Skeletal muscle tissue (tissue), 4 donors: ENCODE results near the gene KRTAP10-5. TPM values are rescaled to one million over a fixed set of nuclear protein-coding genes. Genes with fewer than 3 reads are reported as not detected.
"Not testable (repeated sequence)": the region's sequence is repeated elsewhere in the genome, so short reads cannot be mapped to it uniquely, and the experiment has no call there.

Source experiments
- H3K27ac ChIP-seq: one replicate; pipeline ENCODE4 v1.7.0; 2013; ENCODE audit warnings: mild to moderate bottlenecking, low read depth, low read length, inconsistent platforms
- H3K27me3 ChIP-seq, 3 donors: one replicate each; pipeline ENCODE4 v1.7.0; 2013; ENCODE audit warnings: low read length in 3 of 3; ENCODE audit not compliant: control insufficient read depth in 3 of 3, insufficient read depth in 3 of 3
- H3K36me3 ChIP-seq, 3 donors: one replicate each; pipeline ENCODE4 v1.7.0; 2013; ENCODE audit warnings: low read length in 3 of 3; ENCODE audit not compliant: control insufficient read depth in 3 of 3, insufficient read depth in 3 of 3
- H3K4me1 ChIP-seq, 3 donors: one replicate each; pipeline ENCODE4 v1.7.0; 2013; ENCODE audit warnings: low read length in 3 of 3, mild to moderate bottlenecking in 3 of 3; ENCODE audit not compliant: control insufficient read depth in 3 of 3, insufficient read depth in 3 of 3
- H3K4me3 ChIP-seq, 3 donors: one replicate each; pipeline ENCODE4 v1.7.0; 2013; ENCODE audit warnings: low read length in 3 of 3
- H3K9ac ChIP-seq, 3 donors: one replicate each; pipeline ENCODE4 v1.7.0; 2013; ENCODE audit warnings: low read length in 3 of 3, mild to moderate bottlenecking in 3 of 3, moderate library complexity in 2 of 3, low read depth in 1 of 3
- H3K9me3 ChIP-seq, 3 donors: one replicate each; pipeline ENCODE4 v1.7.0; 2013; ENCODE audit warnings: low read length in 3 of 3; ENCODE audit not compliant: control insufficient read depth in 3 of 3
- total RNA-seq: library from RNA; depleted of rRNA; stranded (reverse); fragments of >200 nt; gene quantifications from one replicate; pipeline ENCODE4 v1.2.3, GENCODE V29; 2014
- donor health status: Osteomylitis.

The KRTAP10-5 gene
- total RNA-seq, 1 donor from 2014 or later: not detected

DNA sequence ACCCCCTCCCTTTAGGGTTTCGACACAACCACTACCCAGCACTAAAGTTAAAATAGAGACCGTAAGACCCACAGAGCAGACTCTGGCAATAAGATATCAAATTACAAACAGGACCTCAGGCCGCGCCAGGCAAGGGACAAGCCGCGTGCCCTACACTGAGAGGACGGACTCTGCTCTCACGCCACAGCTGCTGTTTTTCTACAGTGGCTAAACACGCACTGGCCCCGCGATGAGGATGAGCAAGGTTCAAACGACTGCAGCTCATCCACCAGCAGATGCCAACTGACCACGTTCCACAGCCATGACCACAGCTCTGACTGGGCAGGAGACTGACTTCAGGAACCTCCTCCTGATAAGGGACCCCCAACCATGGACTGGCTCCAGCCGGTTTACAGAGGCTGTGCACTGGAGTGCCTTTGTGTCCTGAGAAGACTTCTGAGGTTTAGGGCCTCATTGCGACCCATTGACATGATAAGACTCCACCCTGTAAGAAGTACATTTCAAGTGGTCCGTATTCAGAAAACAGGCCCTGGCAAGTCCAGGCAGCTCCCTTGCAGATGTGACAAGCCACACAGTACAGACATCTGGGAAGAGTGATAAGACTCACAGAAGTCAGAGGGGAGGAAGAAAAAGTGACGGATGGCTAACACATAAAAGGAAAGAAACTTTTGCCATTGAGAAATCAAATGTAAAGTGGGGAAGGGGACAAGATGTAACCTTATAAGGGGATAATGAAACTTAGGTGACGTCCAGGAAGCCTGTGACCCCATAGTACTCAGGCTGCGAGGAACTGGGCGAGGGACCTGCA lies 13.4 kb upstream of the KRTAP10-5 start:
- Histone ChIP-seq H3K4me1 (peaks cover 3 to 14% (median 6%) of the 10 kb centered on the region in 3 donors), H3K27ac (no peak overlapping the region), H3K9me3 (peaks cover 0 to 2% (median 0%) of the 10 kb centered on the region in 3 donors), H3K27me3 (peaks cover 35 to 62% (median 48%) of the 10 kb centered on the region in 3 donors), H3K36me3 (no peaks in the 10 kb centered on the region), H3K9ac (no peak overlapping the region), H3K4me3 (no peak overlapping the region)

DNA sequence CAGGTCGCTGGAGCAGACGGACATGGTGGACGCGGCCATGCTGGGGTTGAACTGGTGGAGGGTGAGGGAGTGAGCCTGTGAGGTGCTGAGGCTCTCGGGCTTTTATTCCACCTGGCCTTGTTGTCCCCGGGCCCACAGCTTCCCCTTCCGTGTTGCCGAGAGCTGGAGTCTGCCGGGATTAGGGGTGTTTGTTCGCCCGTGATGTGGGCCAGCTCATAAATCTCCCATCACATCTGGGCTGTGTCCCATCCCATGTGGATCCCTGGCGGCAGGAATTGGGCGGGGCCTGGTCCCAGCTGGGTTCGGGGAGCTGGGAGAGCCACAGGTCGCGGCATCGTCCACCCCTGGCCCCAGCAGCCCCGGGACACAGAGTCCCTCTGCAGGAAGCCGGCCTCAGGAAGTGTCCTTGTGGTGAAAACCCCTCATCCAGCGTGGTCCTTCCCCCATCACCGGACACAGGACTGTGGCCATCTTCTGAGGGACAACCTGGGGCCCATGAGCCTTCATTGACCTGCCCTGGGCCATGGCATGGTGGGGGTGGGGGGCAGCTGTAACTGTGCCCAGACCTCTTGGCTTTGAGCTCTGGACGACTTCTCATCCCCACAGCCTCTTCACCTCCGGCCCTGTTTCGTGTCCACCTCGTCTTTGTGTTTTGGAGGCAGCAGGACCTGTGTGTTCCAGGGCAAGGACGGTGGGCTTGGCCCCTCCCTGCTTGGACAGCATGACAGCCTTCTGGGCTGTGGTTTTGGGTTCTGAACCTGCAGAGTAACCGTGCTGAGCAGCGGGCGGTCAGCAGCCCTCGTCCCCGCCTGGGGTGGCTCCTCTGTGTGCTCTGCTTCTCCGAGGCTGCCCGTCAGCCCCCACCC lies 12.3 kb upstream of the KRTAP10-5 start, which contains the start of gene KRTAP10-6:
Gene KRTAP10-6 (minus strand): TSS at position 60 of the 866 bp plus-strand sequence. CDS start 21 bp downstream, at position 39.
- Histone ChIP-seq H3K36me3 (no peaks in the 10 kb centered on the region), H3K4me1 (peaks cover 3 to 14% (median 6%) of the 10 kb centered on the region in 3 donors), H3K9ac (peak within 1 kb of the TSS in 1 of 3 donors; percentile 8), H3K9me3 (peaks cover 0 to 2% (median 0%) of the 10 kb centered on the region in 3 donors), H3K27me3 (peaks cover 31 to 62% (median 38%) of the 10 kb centered on the region in 3 donors), H3K27ac (no peak within 1 kb of the TSS), H3K4me3 (peak within 1 kb of the TSS in 1 of 3 donors; percentile 13)

DNA sequence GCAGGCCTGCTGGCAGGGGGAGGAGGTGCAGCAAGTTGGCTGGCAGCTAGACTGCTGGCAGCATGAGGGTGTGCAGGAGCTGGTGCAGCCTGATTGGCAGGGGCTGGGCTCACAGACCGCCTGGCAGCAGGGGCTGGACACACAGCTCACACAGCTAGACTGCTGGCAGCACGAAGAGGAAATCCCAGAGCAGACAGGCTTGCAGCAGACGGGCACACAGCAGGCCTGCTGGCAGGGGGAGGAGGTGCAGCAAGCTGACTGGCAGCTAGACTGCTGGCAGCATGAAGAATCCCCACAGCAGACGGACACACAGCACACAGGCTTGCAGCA lies 11.4 kb upstream of the KRTAP10-5 start:
- H3K9ac ChIP-seq, H3K4me3 ChIP-seq, H3K36me3 ChIP-seq, H3K9me3 ChIP-seq, H3K27ac ChIP-seq: not testable (repeated sequence)
- Histone ChIP-seq H3K4me1 (peaks cover 3 to 14% (median 6%) of the 10 kb centered on the region in 3 donors), H3K27me3 (peaks cover 28 to 61% (median 38%) of the 10 kb centered on the region in 3 donors)

DNA sequence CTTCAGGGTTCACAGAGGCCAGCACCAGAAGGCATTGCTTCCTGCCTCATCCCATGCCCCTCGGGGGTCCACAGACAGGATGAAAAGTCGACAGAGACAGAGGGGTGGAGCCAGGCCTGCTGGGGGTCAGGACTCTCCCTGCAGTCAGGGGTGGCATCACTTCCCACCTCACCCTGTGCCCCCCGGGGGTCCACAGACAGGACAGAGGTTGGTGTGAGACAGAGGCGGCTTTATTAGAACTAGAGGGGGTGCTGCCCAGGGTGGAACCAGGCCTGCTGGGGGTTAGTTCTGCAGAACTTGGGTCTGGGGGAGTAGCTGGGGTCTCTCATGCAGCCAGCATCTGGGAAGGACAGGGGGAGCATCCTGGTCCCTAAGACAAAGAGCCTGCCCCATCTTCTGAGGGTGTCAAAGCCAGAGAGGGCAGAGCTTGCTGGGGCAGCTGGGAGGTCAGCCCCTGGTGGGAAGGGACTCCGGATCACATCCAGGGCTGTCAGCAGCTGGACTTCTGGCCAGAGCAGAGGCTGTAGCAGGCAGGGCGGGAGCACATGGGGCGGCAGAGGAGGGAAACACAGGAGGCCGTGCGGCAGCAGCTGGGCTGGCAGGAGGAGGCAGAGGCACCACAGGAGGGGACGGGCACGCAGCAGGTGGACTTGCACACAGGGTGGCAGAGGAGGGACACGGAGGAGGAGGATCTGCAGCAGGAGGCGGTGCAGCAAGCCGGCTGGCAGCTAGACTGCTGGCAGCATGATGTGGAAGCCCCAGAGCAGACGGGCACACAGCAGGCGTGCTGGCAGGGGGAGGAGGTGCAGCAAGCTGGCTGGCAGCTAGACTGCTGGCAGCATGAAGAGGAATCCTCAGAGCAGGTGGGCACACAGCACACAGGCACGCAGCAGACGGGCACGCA lies 10.7 kb upstream of the KRTAP10-5 start:
- H3K27me3 ChIP-seq: peaks cover 28 to 56% (median 38%) of the 10 kb centered on the region in 3 donors

DNA sequence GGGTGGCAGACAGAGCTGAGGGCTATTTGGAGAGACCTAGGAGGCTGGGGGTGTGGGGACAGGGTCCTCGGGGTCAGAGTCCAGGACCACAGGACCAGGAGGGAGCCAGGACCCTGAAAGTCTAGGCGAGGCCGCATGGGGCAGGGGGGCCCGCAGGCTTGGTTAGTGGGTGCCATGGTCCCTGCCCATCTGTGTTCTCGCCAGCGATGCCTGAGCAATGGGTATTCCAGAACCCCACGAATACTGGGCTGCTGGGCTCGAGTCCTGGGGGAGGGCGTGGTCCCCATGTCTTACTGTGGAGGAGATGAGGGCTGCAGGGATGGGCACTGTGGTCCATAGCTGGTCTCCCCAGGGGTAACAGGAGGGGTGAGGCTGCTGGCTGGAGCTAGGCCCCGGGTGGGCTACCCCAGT lies 9.9 kb upstream of the KRTAP10-5 start:
- Histone ChIP-seq H3K27me3 (peaks cover 32 to 56% (median 42%) of the 10 kb centered on the region in 3 donors), H3K9me3 (peaks cover 0 to 10% (median 2%) of the 10 kb centered on the region in 3 donors), H3K4me3 (no peak overlapping the region), H3K4me1 (peaks cover 3 to 14% (median 6%) of the 10 kb centered on the region in 3 donors), H3K36me3 (no peaks in the 10 kb centered on the region), H3K9ac (no peak overlapping the region), H3K27ac (no peak overlapping the region)

More for the DNA sequence above, 10.7 kb upstream of the KRTAP10-5 start:
- H3K27ac ChIP-seq, H3K9ac ChIP-seq, H3K4me3 ChIP-seq, H3K9me3 ChIP-seq, H3K36me3 ChIP-seq: not testable (repeated sequence)
- H3K4me1 ChIP-seq: peaks cover 3 to 14% (median 6%) of the 10 kb centered on the region in 3 donors

DNA sequence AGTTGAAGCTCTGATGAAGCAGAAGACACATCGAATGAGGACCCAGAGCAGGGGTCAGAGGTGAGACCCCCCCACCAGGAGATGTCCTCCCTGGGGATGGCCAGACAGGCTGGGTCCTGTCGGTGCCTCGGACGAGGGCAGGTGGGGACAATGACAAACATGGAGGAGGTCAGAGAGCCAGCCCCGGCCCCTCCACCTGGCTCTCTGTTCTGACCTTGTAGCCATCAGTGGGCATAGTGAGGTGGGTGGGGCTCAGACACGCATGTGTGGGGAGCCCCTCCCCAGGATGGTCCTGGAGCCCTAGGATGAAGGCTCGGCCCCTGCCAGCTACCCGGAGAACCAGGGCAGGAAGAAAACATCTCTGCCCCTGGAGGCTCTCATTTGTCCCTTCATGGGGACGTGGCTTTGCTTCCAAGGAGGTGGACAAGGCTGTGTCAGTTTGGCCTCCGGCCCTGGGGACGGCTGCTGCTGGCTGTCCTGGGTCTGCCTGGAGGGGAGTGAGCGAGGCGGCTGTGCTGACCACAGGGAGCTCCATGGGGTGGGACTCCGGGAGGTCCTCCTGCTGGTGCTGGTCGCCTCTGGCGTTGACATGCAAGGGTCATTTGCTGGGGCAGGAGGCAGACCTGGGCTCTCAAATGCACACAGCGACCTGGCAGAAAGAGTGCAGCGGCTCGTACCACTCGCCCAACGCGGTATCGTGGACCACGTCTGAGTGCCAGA lies 9.3 kb upstream of the KRTAP10-5 start:
- Histone ChIP-seq H3K36me3 (no peaks in the 10 kb centered on the region), H3K27ac (no peak overlapping the region), H3K27me3 (peaks cover 32 to 54% (median 44%) of the 10 kb centered on the region in 3 donors), H3K4me3 (no peak overlapping the region), H3K9ac (no peak overlapping the region), H3K4me1 (peaks cover 3 to 14% (median 6%) of the 10 kb centered on the region in 3 donors), H3K9me3 (peaks cover 0 to 13% (median 2%) of the 10 kb centered on the region in 3 donors)

DNA sequence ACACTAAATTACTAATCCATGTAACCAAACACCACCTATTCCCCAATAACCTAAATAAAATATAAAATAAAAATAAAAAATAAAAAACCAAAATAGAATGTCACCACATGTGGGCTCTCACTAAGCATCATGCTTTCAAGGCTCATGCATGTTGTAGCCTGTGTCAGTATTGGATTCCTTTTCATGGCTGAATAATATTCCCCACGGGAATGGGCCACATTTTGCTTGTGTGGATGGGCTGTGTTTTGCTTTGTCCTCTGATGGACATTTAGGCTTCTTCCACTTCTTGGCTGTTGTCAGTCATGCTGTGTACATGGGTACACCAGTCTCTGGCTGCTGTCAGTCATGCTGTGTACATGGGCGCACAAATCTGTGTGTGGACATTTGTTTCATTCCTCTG lies 8.7 kb upstream of the KRTAP10-5 start:
- Histone ChIP-seq H3K36me3 (no peaks in the 10 kb centered on the region), H3K27me3 (peaks cover 27 to 49% (median 46%) of the 10 kb centered on the region in 3 donors), H3K9ac (no peak overlapping the region), H3K9me3 (peaks cover 0 to 13% (median 2%) of the 10 kb centered on the region in 3 donors), H3K4me3 (no peak overlapping the region), H3K27ac (no peak overlapping the region), H3K4me1 (peaks cover 3 to 14% (median 6%) of the 10 kb centered on the region in 3 donors)

DNA sequence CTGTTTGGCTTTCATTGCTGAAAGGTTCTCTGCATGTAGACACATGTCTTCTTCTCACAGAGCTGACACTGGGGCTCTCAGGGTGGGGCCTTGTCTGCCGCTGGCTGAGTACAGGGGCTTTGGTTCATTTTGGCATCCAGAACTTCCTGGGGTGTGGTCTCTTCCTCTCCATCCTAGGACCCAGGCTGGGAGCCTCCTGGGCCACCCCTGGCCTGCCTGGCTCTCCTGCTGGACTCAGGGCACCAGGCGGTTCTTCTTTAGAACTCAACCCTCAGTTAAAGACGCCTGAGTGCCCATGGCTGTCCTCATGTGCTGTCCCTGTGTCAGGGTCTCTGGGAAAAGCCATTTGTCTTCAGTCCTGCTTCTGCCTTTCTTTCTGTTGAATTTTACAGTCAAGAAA lies 5.5 kb upstream of the KRTAP10-5 start:
- no peak overlapping the region for H3K27ac ChIP-seq
- no peak overlapping the region for H3K9ac ChIP-seq
- no peaks in the 10 kb centered on the region for H3K4me1 ChIP-seq
- peaks cover 1 to 20% (median 5%) of the 10 kb centered on the region in 3 donors for H3K9me3 ChIP-seq
- H3K36me3 ChIP-seq: no peaks in the 10 kb centered on the region
- H3K4me3 ChIP-seq: no peak overlapping the region
- peaks cover 18 to 38% (median 35%) of the 10 kb centered on the region in 3 donors for H3K27me3 ChIP-seq

DNA sequence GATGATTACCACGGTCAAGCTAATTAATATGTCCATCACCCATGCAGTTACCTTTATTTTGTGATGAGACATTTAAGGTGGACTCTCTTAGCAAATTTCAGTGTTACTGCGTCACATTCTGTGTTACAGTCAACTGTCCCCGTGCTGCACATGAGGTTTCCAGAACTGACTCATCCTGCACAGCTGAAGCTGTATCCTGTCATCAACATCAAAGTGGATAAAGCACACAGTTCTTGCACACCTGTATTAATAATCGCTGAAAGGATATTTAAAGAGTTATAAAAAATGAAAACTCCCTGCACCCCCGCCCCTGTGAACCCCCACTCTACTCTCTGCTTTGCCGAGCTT lies 3.4 kb upstream of the KRTAP10-5 start:
- Histone ChIP-seq H3K27me3 (peaks cover 11 to 41% (median 24%) of the 10 kb centered on the region in 3 donors), H3K27ac (no peak overlapping the region), H3K9me3 (peaks cover 1 to 21% (median 2%) of the 10 kb centered on the region in 3 donors), H3K4me1 (no peaks in the 10 kb centered on the region), H3K4me3 (no peak overlapping the region), H3K9ac (no peak overlapping the region), H3K36me3 (no peaks in the 10 kb centered on the region)
